HG03520 (cell line): Measurements from ENCODE around the gene COP1.

Source experiments
- ATAC-seq: cut with Tn5 transposase; IDR thresholded peaks from one replicate; pipeline ENCODE4 v1.9.1; 2021; ENCODE audit warnings: mild to moderate bottlenecking, moderate library complexity; ENCODE audit not compliant: unreplicated experiment

Gene COP1

DNA sequence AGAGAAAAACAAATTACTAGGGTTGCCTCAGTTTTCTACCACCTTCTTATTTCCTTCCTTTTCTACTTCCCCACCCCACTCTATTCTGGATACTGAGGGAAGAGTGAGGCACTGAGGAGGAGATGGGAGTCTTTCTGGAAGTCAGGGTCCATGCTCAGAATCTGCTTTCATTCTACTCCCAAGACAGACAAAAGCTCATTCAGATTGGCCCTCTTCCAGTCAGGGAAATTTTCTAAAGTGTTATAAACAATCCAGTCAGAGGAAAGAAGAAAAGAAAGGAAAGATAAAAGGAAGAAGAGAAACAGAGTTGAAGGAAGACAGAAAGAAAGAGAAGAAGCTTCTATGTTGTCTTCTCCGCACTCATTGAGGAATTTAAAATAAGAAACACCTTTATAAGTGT is 228.6 kb downstream of the COP1 start:
- ATAC-seq, result no peak

DNA sequence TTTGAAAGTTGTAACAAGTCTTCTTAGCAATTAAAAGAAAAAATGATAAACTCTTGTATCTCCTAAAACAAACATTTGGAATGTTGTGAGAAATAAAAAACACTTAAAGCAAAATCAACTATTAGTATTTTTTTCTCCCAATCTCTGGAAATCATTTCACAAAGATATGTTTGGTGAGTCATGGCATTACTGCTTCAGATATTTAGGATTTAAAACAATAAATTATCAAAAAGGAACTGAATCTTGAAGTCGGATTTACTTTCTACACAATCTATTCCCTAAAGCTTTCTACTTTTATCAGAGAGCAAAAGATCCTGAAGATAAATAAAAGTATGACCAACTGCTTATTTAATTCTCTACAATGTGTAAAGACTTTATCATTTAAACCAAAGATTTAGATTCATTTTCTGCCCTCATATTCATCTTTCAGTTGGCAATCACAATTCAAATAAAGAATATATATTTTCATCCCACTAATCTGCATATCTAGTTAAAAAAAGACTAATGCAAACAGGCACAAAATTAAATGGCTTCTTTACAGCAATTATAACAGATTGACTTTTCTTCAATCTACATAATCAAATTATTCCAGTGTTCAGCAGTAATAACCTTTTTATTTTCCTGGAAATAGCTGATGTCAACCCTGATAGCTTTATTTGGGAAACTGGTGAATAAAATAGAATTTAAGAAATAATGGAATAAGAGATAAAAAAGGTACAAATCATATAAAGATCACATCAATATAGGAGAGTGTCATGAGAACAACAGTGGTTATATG is 230.0 kb downstream of the COP1 start:
- ATAC-seq, result no peak

DNA sequence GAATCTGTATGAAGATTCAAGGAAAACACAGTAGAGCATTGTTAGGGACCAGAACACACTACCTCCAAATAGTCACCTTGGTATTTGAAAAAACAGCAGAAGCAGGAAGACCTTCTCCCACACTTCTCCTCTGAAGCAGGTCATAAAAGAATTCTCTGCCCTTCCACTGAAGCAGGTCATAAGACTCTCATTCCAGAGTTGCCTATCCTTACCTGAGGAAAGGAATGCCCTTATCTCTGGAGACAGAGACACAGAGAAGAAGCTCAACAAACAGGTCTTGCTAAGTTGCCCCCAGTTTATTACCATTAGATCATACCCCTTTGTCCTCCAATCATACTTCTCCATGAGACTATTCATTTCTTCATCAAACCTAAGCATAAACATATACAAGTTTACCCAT is 237.9 kb downstream of the COP1 start:
- no peak for ATAC-seq

DNA sequence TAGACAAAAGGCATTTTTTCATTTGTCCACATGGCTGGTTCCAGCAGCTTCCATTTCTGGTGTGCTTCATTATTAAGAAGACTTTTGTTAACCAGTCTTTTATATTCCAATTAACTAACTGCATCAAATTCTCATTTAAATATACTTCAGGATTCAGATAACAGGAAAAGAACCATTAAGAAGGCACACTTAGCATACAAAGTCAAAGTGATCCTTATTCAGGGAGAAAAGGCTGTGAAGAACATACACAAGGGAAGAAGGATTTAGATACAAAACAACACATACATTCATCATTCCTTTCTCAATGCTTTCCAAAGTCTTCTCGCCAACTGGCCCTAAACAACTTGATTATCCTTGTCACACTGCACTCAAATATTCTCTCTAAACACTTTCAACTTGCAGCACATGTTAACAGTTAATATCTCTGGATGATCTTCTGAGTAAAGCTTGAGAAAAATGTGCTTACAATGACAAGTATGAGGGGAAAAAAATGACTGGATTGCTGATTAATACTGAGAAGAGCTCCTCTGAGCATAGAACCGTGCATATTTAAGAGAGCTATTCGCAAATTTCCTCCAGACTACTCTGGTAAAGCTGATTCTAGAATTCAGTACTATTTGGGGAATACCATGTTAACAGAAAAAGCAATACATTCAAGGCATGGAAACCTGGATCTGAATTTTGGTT is 238.5 kb downstream of the COP1 start:
- no peak for ATAC-seq

DNA sequence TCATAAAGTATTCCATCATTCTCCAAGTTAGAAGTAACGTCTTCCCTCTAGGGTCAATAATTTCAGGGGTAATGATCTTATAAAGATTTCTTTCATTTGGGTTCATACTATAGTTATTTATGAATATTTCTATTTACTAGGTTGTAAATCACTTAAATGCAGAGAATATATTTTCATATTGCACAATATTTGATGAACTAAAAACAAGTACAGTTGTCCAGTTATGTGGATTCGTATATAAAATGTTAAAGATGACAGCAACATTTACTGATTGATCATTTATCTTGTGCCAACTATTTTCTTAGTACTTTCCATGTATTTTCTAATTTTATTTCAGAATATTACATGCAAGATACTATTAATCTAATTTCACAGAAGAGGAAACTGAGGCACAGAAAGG is 243.3 kb downstream of the COP1 start:
- no peak for ATAC-seq

DNA sequence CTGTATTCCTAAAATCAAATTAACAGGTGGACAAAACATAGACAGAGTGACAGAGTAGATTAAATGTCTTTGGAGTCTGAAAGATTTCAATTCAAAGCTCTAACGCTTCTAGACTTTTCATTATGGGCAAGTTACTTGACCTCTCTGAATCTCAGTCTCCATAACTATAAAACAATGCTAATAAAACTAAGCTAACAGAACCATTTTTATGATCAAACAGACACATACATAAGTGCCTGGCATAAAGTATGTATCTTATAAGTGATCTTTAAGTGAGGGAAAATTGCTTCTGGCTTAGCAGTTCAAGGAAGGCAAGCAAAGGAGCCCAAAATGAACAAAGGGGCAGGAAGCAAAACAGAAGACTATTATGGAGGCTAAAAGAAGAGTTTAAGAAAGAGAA is 246.9 kb downstream of the COP1 start:
- ATAC-seq, result no peak

DNA sequence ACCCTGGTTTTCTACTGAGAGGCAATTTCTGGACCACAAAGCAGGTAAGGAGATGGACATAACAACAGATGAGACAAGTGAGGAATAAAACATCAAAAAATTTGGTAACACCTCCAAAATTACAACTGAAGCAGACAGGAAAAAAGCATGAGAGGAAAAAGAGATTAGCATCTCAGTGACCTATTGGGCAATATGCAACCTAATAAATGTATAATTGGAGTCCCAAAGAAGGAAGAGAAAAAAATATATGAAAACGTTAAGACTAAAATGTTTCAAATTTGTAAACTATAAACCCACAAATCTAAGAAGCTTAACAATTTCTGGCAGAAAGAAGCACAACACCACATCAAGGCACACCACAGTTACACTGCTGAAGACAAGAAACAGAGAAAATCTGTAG is 255.5 kb downstream of the COP1 start:
- no peak for ATAC-seq

DNA sequence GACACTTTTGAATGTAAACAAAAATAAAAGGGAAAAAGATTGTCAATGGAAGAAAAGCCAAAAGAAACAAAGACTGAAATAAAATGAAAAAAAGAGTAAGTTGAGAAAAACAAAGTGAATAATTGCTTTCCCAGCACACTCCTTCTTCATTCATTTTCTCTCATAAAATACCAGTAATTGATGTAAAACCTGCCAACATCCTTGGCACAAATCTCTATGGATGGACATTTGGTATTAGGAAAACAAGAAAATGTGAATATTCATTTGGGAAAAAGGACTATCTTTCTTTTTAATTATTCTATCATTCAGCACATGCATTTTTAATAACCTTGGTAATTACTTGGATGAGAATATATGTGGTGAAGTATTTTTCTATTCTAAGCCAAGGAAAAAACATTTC is 259.3 kb downstream of the COP1 start:
- no peak for ATAC-seq

DNA sequence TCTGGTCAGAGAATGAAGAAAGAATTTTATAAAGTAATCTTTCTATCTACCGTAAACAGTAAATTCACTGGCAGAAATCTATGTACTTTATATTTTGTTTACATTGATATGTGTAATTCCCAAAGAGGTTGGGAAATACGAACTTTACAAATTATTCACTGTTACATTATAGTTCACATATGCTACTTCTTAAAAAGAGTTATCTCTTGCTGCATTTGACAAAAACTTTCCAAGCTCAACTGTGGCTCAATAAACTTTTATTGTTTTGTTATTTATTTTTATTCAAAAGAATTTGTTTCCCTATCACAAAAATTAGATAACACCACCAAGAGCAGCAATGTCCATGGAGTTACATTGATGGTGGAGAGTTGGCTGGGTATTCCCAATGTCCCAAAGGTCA is 262.5 kb downstream of the COP1 start:
- ATAC-seq, result no peak

DNA sequence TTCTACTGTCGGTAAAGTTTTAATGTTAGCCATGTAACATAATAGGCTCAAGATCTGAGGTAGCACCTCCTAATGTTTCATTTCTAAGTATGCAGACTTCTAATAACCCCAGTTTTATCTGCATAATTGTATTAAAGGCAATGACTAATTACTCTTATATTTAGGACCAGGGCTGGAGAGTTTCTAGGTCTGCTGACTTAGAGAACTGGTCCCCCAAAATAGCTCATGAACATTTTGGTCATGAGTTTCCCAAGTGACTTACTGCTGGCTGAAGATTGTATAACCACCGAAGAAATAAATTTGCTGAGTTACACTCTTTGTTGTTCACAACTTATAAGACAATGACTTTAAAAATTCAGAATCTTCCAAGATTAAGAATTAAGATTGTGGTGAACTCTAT is 265.9 kb downstream of the COP1 start:
- ATAC-seq, result no peak

DNA sequence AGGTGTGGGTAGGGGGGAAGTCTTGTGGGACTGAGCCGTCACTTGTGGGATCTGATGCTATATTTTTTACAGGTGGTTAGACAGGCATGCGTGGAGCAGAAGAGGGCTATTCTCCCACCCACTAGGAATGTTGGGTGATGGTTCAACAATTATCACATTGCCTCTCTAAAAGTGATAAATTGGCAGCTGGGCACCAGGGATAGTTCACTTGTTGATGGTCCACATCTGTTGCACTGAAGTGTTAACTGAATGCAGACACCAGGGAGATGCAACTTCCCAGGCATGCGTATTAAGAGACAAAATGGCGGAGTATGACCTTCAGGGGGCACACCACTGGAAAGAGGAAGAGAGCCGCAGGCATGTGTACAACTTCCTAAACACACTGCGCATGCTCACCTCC is 270.4 kb downstream of the COP1 start:
- ATAC-seq, result no peak

DNA sequence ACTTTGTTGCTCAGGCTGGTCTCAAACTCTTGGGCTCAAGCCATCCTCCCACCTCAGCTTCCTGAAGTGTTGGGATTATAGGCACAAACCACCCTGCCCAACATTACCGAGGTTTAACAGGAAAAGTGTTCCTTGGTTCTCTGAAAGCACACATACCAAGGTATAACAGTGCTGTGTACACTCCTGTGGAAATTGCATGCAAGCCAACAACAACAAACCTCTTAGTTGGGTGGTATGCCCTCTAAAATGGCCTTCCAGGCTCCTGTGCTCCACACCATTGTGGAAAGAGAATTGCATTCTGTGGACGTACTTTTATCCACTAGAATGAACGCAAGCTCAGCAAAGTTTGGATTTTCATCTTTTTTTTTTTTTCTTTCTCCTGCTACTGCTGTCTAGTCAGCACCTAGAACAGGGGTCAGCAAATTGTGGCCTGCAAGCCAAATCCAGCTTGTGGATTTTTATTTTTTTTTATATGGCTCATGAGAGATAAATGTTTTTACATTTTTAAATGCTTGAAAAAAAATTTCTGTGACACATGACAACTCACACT is 271.4 kb downstream of the COP1 start:
- no peak for ATAC-seq

DNA sequence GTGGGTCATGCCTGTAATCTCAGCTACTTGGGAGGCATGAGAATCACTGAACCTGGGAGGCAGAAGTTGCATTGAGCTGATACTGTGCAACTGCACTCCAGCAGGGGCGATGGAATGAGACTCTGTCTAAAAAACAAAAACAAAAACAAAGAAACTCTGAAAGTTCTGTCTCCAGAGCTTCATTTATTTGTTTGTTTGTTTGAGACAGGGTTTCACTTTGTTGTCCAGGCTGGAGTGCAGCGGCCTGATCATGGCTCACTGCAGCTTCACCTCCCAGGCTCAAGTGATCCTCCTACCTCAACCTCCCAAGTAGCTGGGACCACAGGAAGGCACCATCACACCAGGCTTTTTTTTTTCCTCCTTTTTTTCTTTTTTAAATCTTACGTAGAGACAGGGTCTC is 271.9 kb downstream of the COP1 start:
- no peak for ATAC-seq

DNA sequence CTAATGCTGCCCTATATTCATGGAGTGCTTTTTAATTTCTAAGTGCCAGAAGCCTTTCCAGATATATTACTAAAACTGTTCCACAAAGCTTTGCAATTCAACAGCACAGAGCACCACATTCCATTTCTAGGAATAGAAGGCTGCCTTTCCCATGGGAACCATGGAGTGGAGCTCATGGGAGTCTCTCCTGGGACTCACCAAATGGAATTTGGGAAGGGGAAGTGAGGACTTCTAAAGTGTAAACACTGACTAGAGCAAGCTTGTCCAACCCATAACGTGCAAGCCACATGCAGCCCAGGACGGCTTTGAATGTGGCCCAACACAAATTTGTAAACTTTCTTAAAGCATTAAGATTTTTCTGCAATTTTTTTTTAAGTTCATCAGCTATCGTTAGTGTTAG is 273.3 kb downstream of the COP1 start:
- no peak for ATAC-seq

DNA sequence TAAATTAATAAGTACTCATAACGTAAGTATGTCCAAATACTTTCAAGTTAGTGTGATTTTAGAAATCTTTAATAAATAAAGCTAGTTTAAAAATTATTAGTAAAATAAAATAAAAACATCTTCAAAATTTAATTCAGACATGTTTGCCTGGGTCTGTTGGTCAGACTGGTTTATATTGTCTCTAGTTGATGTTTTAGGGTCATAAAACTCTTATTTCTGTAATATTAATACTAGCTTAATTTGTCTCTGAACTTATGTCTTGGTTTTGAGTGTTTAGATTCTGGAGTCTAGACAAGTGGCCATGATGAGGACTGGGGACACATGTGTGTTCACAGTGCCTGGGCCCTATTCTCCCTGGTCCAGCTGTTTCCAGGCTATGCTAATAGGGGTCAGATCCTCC is 279.1 kb downstream of the COP1 start:
- ATAC-seq, result no peak

DNA sequence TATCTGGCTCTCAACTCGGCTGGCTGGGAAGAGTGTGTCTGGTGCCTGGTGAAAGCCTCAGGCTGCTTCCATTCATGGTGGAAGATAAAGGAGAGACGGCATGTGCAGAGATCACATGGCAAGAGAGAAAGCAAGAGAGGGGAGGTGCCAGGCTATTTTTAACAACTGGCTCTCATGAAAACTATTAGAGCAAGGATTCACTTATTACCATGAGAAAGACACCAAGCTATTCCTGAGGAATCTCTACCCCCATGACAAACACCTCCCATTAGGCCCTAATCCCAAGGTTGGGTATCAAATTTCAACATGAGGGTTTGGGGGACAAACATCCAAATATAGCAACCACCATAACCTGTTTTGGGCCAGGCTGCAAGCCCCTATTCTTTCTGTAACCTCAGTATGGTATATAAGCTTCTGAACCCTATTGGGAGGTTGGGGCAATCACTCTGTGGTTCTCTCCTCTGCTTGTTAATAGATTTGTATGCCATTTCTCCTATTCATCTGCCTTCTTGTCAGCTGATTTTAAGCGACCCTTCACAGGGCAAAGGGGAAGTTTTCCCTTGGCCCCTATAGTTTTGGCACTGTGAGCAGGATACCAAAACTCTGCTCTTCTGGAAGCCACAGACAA is 284.7 kb downstream of the COP1 start:
- ATAC-seq, result no peak

DNA sequence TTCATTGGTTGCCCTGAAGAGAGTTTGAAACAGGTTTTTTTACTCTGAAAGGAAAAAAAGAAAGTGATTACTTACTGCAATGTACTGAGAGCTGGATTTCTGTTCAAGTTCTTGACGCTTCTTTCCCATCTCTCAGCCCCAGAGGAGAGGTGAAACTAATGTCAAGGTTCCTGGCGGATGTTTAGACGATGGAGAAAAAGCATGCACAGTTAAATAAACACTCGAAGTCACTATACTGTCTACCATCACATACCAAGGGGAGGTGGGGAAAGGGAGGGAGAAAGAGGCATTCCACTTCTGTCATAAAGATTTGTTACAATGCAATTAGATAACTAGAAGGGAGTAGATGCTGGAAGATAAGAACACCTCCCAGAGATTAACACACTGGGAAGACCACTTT is 286.7 kb downstream of the COP1 start:
- no peak for ATAC-seq

DNA sequence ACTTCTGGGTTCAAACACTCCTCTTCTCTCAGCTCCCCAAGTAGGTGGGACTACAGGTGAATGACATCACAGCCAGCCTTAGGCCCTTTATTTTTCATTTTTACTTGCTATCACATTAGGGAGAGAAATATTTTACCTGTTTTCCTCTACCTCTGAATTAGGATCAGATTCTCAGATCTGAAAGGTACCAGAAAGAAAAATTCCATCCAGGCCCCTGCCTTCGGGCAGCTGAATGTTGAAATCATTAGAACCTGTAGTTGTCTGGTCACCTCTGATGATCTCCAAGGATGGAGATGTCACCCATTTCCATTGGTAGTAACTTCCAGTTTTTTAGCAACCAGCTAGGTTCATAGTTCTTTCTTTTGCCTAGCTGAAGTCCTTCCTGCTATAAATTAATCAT is 288.1 kb downstream of the COP1 start:
- ATAC-seq, result no peak

DNA sequence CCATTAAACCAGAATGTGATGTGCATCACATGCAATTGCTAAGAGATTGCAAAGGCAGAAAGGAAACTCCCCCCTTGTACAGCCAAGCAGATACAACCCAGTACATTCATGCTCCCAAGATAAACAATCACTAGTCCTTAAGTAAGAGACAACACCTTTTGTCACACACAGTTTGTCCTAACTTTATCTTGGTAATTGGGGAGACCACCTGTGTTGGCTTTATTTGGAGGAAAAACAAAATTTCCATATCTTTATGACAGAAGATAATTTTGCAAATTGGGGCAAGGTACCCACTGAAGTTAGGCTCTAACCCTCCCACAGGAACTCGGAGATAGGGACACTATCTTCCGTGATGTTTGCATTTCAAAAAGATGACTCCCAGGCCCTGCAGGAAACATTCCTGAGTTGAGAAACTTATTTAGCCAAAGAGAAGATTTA is 288.7 kb downstream of the COP1 start:
- no peak for ATAC-seq

DNA sequence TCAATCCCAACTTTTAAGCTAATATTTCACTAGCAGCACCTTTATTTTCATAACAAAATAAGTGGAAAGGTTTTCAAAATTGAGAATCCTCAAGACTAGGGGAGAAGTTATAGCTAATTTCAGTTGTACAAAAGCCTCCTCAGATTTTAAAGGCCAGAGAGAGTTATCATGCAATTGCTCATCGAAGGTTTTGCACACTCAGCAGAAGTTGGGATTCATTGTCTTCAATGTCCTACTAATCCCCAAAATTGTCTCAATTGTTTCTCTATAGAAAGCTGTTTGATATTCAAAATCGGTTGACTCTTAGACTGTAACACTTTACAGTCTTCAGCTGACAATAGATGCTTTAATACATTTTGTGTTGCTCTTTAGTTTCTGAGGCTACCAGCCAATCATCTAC is 293.0 kb downstream of the COP1 start:
- ATAC-seq, result no peak

DNA sequence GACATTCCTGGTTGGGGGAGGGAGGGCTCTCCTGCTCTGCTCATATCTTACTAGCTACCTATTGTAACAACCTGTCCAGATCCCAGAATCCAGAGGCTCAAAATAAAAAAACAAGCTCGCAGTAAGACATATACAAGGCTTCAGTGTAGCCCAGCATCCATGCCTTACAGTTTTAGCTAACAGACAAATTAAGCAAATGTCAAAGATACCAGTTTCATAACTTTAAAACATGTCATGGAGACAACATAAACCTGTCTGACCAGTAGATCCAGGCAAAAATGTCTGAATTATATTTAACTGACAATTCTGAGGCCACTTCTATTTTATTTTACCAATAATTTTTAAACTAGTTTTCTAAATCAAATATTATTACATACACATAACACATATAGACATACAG is 295.9 kb downstream of the COP1 start:
- no peak for ATAC-seq

DNA sequence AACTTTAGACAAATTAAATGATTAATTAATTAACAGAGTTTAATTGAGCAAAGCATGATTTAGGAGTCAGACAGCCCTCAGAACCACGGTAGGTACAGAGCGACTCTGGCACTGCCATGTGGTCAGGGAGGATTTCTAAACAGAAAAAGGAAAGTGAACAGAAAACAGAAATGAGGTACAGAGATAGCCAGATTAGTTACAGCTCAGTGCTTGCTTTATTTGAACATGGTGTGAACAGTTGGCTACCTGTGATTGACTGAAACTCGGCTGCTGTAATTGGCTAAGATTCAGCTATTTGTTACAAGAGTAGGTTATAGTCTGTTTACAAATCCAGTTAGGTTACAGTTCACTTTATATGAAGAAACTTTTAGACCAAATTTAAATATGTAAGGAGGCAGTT is 300.7 kb downstream of the COP1 start:
- ATAC-seq, result no peak
